ENCODE data around the gene ACVR1B. TPM values are rescaled to one million over a fixed set of nuclear protein-coding genes. Genes with fewer than 3 reads are reported as not detected.

Gene ACVR1B
- total RNA-seq, 1 donor from 2014 or later, result 23.6 TPM

- Histone ChIP-seq H3K4me3 (no peak overlapping the region), H3K27me3 (no peaks in the 10 kb centered on the region), H3K9me3 (no peaks in the 10 kb centered on the region), H3K36me3 (peaks cover 0 to 61% of the 10 kb centered on the region in 2 donors), H3K4me1 (no peaks in the 10 kb centered on the region), H3K27ac (no peak overlapping the region)
- no peak for TF ChIP-seq POLR2AphosphoS5 (IDR thresholded peaks at IDR 0.05; ENCODE audit: insufficient read depth in 1 of 2, low read depth in 1 of 2)
- peak; percentile 88 to 98 (median 95) for TF ChIP-seq CTCF (IDR thresholded peaks at IDR 0.05)
- no peak for DNase-seq (ENCODE audit: extremely low spot score in 2 of 2)
- intact Hi-C loops (cut with DNase I), result loop anchor here (5.0 kb wide), 1 partner anchor 88 kb away; no protein-coding TSS in a partner anchor
Observed at GRCh38 chr12:51980051-51980808, 28.7 kb downstream of the ACVR1B start.

GRCh38 chr12:51980809-51981127, 29.3 kb downstream of the ACVR1B start:
- no peak overlapping the region for H3K27ac ChIP-seq
- H3K36me3 ChIP-seq, result peaks cover 0 to 67% of the 10 kb centered on the region in 2 donors
- no peaks in the 10 kb centered on the region for H3K9me3 ChIP-seq
- intact Hi-C loops (cut with DNase I), result loop anchor here (5.0 kb wide), 1 partner anchor 88 kb away; no protein-coding TSS in a partner anchor
- no peak for DNase-seq (ENCODE audit: extremely low spot score in 2 of 2)
- H3K27me3 ChIP-seq, result no peaks in the 10 kb centered on the region
- TF ChIP-seq POLR2A (IDR thresholded peaks at IDR 0.05) (no peak), CTCF (IDR thresholded peaks at IDR 0.05) (no peak), POLR2AphosphoS5 (IDR thresholded peaks at IDR 0.05; ENCODE audit: insufficient read depth in 1 of 2, low read depth in 1 of 2) (no peak)
- H3K4me3 ChIP-seq, result no peak overlapping the region
- no peaks in the 10 kb centered on the region for H3K4me1 ChIP-seq

GRCh38 chr12:51984657-51985056, 33.2 kb downstream of the ACVR1B start:
- no peak overlapping the region for H3K27ac ChIP-seq
- no peak for DNase-seq (ENCODE audit: extremely low spot score in 2 of 2)
- H3K4me3 ChIP-seq, result no peak overlapping the region
- intact Hi-C loops (cut with DNase I), result loop anchor here (5.0 kb wide), 1 partner anchor 92 kb away; no protein-coding TSS in a partner anchor
- peaks cover 0 to 70% of the 10 kb centered on the region in 2 donors for H3K36me3 ChIP-seq
- H3K27me3 ChIP-seq, result no peaks in the 10 kb centered on the region
- no peaks in the 10 kb centered on the region for H3K9me3 ChIP-seq
- no peak for TF ChIP-seq CTCF (IDR thresholded peaks at IDR 0.05)
- TF ChIP-seq POLR2AphosphoS5 (IDR thresholded peaks at IDR 0.05; ENCODE audit: insufficient read depth in 1 of 2, low read depth in 1 of 2), result no peak
- no peak for TF ChIP-seq POLR2A (IDR thresholded peaks at IDR 0.05)
- no peaks in the 10 kb centered on the region for H3K4me1 ChIP-seq

GRCh38 chr12:51985154-51985835, 33.8 kb downstream of the ACVR1B start:
- H3K27ac ChIP-seq, result no peak overlapping the region
- no peaks in the 10 kb centered on the region for H3K9me3 ChIP-seq
- H3K36me3 ChIP-seq, result peaks cover 0 to 70% of the 10 kb centered on the region in 2 donors
- H3K4me3 ChIP-seq, result no peak overlapping the region
- intact Hi-C loops (cut with DNase I), result no loop called here
- no peaks in the 10 kb centered on the region for H3K27me3 ChIP-seq
- no peaks in the 10 kb centered on the region for H3K4me1 ChIP-seq
- no peak for DNase-seq (ENCODE audit: extremely low spot score in 2 of 2)
- TF ChIP-seq POLR2A (IDR thresholded peaks at IDR 0.05), result no peak
- TF ChIP-seq POLR2AphosphoS5 (IDR thresholded peaks at IDR 0.05; ENCODE audit: insufficient read depth in 1 of 2, low read depth in 1 of 2), result no peak
- TF ChIP-seq CTCF (IDR thresholded peaks at IDR 0.05), result no peak

- no peaks in the 10 kb centered on the region for H3K27me3 ChIP-seq
- no peak overlapping the region for H3K27ac ChIP-seq
- H3K4me1 ChIP-seq, result no peaks in the 10 kb centered on the region
- H3K4me3 ChIP-seq, result no peak overlapping the region
- H3K36me3 ChIP-seq, result peaks cover 0 to 62% of the 10 kb centered on the region in 2 donors
- TF ChIP-seq CTCF (IDR thresholded peaks at IDR 0.05), result no peak
- intact Hi-C loops (cut with DNase I), result no loop called here
- DNase-seq (ENCODE audit: extremely low spot score in 2 of 2), result no peak
- no peaks in the 10 kb centered on the region for H3K9me3 ChIP-seq
Observed at GRCh38 chr12:51986834-51987233, 35.3 kb downstream of the ACVR1B start.

All from vagina (tissue), 2 donors.